IMR-90 (cell line): Measurements from ENCODE around the gene KCNJ1. TPM values are rescaled to one million over a fixed set of nuclear protein-coding genes. Genes with fewer than 3 reads are reported as not detected.

Experiments
- ATAC-seq: fragments of 200-7000 bp; cut with Tn5 transposase; 2 replicates; pipeline ENCODE4 v1.9.1; 2020; ENCODE audit warnings: low read depth, mild to moderate bottlenecking, moderate library complexity
- BruUV-seq: library from RNA; stranded (reverse); fragments of 400-500 nt; replicated peaks from 2 replicates; lab custom pipeline; 2021; lab: Mats Ljungman, UMichigan
- CTCF ChIA-PET: fragments of 300-600 bp; formaldehyde crosslinking; extraction: SDS; loops from one replicate; lab custom pipeline; 2021; ENCODE audit warnings: antibody characterized with exemption; lab: Yijun Ruan, JAX
- POLR2A ChIA-PET: fragments of 300-600 bp; sonication (Branson Sonifier 250); formaldehyde crosslinking; loops from one replicate; lab custom pipeline; 2022; ENCODE audit warnings: antibody characterized with exemption; ENCODE audit not compliant: unreplicated experiment; lab: Charles Lee
- DNase-seq: peaks from one replicate; pipeline ENCODE4 v3.0.0; 2013
- H2AFZ ChIP-seq: replicated peaks from 2 replicates; pipeline ENCODE3; 2013; ENCODE audit warnings: low read length, mild to moderate bottlenecking; ENCODE audit not compliant: poor library complexity
- H2AK5ac ChIP-seq: 2 replicates; pipeline ENCODE4 v1.6.1; 2013; ENCODE audit warnings: low read depth, low read length, inconsistent platforms
- H2AK9ac ChIP-seq: replicated peaks from 2 replicates; pipeline ENCODE3; 2013; ENCODE audit warnings: mild to moderate bottlenecking, low read depth, low read length, moderate library complexity; ENCODE audit not compliant: poor library complexity
- H2BK120ac ChIP-seq: 2 replicates; pipeline ENCODE4 v1.6.1; 2013; ENCODE audit warnings: low read depth, low read length, inconsistent platforms
- H2BK15ac ChIP-seq: 3 replicates; pipeline ENCODE4 v1.6.1; 2013; ENCODE audit warnings: low read depth, low read length, inconsistent platforms
- H2BK20ac ChIP-seq: 2 replicates; pipeline ENCODE4 v1.6.1; 2013; ENCODE audit warnings: low read depth, mild to moderate bottlenecking, inconsistent platforms, low read length, moderate library complexity
- H2BK5ac ChIP-seq: 2 replicates; pipeline ENCODE4 v1.6.1; 2013; ENCODE audit warnings: mild to moderate bottlenecking, low read depth, low read length, inconsistent platforms; ENCODE audit not compliant: poor library complexity, severe bottlenecking
- H3K14ac ChIP-seq: replicated peaks from 2 replicates; pipeline ENCODE4 v1.6.1; 2013; ENCODE audit warnings: low read depth, low read length, inconsistent platforms
- H3K18ac ChIP-seq: 2 replicates; pipeline ENCODE4 v1.6.1; 2013; ENCODE audit warnings: low read depth, low read length, control low read depth
- H3K23ac ChIP-seq: 2 replicates; pipeline ENCODE4 v1.6.1; 2013; ENCODE audit warnings: low read depth, low read length, inconsistent platforms
- H3K27ac ChIP-seq: 2 replicates; pipeline ENCODE4 v1.5.1; 2013; ENCODE audit warnings: mild to moderate bottlenecking, control low read depth, low read length; ENCODE audit not compliant: insufficient read depth
- H3K27me3 ChIP-seq: 2 replicates; pipeline ENCODE4 v1.6.1; 2013; ENCODE audit warnings: low read length; ENCODE audit not compliant: control insufficient read depth, insufficient read depth
- H3K36me3 ChIP-seq: 2 replicates; pipeline ENCODE4 v1.6.1; 2013; ENCODE audit warnings: low read length, mixed read lengths; ENCODE audit not compliant: control insufficient read depth, insufficient read depth
- H3K4ac ChIP-seq: 2 replicates; pipeline ENCODE4 v1.6.1; 2013; ENCODE audit warnings: low read depth, low read length, inconsistent platforms
- H3K4me1 ChIP-seq: 2 replicates; pipeline ENCODE4 v1.6.1; 2013; ENCODE audit warnings: low read length, mixed read lengths; ENCODE audit not compliant: control insufficient read depth, insufficient read depth
- H3K4me2 ChIP-seq: 2 replicates; pipeline ENCODE4 v1.6.1; 2013; ENCODE audit warnings: low read depth, mild to moderate bottlenecking, control low read depth, low read length, moderate library complexity
- H3K4me3 ChIP-seq: 2 replicates; pipeline ENCODE4 v1.5.1; 2013; ENCODE audit warnings: low read depth, mild to moderate bottlenecking, control low read depth, low read length, moderate library complexity; ENCODE audit not compliant: insufficient read depth
- H3K56ac ChIP-seq: 2 replicates; pipeline ENCODE4 v1.6.1; 2013; ENCODE audit warnings: low read length, inconsistent platforms; ENCODE audit not compliant: insufficient read depth; ENCODE audit errors: extremely low read depth
- H3K79me1 ChIP-seq, 2 experiments: 2 replicates each; pipeline ENCODE4 v1.6.1; 2013; ENCODE audit warnings: low read length in 2 of 2, inconsistent platforms in 1 of 2, low read depth in 1 of 2
- H3K9ac ChIP-seq: 2 replicates; pipeline ENCODE4 v1.6.1; 2013; ENCODE audit warnings: low read depth, low read length, control low read depth
- H3K9me1 ChIP-seq: 2 replicates; pipeline ENCODE4 v1.6.1; 2013; ENCODE audit warnings: low read length, inconsistent platforms; ENCODE audit not compliant: insufficient read depth
- H3K9me3 ChIP-seq: 2 replicates; pipeline ENCODE4 v1.6.1; 2013; ENCODE audit warnings: low read length; ENCODE audit not compliant: control insufficient read depth, insufficient read depth
- H4K20me1 ChIP-seq: 2 replicates; pipeline ENCODE4 v1.6.1; 2013; ENCODE audit warnings: low read length, inconsistent platforms; ENCODE audit not compliant: insufficient read depth
- H4K5ac ChIP-seq: 2 replicates; pipeline ENCODE4 v1.6.1; 2013; ENCODE audit warnings: mild to moderate bottlenecking, low read depth, low read length, control low read depth
- H4K8ac ChIP-seq, 2 experiments: 2 replicates each; pipeline ENCODE4 v1.6.1; 2013; ENCODE audit warnings: low read depth in 2 of 2, low read length in 2 of 2, control low read depth in 1 of 2, inconsistent platforms in 1 of 2
- H4K91ac ChIP-seq: 2 replicates; pipeline ENCODE4 v1.6.1; 2013; ENCODE audit warnings: low read depth, low read length, inconsistent platforms; ENCODE audit not compliant: insufficient read depth
- NFE2L2 ChIP-seq: fragments of 150-350 bp; IDR thresholded peaks from 2 replicates; pipeline ENCODE4 v1.6.1; 2016; ENCODE audit warnings: low read depth, mild to moderate bottlenecking, low read length
- WGBS, 2 experiments: methylation state at CpG; one replicate each; pipeline versions ENCODE4 v1.1.5 to v1.1.7; 2013; ENCODE audit warnings: missing lambda C conversion rate in 2 of 2; ENCODE audit not compliant: insufficient read length in 1 of 2; ENCODE audit errors: extremely low coverage in 2 of 2; 5-methylcytosine and 5-hydroxymethylcytosine counted together
- dilution Hi-C: fragments of 300-500 bp; cut with HindIII; formaldehyde crosslinking; loops from one replicate; pipeline ENCODE4 v1.14.3; 2018; ENCODE audit warnings: low sequenced_read_pairs; ENCODE audit not compliant: unreplicated experiment
- in situ Hi-C: fragments of 300-500 bp; cut with MboI; formaldehyde crosslinking; loops from 3 replicates; pipeline ENCODE4 v1.14.3; 2019; ENCODE audit warnings: low sequenced_read_pairs, inconsistent platforms, mixed read lengths
- intact Hi-C: fragments of 100-400 bp; cut with micrococcal nuclease; formaldehyde crosslinking; loops from 2 replicates; pipeline ENCODE4 v1.10.0; 2022
- polyA plus RNA-seq, 3 experiments: library from polyadenylated mRNA; depleted of rRNA; stranded (reverse); fragments of >200 nt; gene quantifications; 2 replicates each; pipeline ENCODE4 v1.2.3, GENCODE V29; 2012; ENCODE audit warnings: low replicate concordance in 1 of 3
- total RNA-seq: library from RNA; depleted of rRNA; stranded (reverse); fragments of >200 nt; gene quantifications from 2 replicates; pipeline ENCODE4 v1.2.3, GENCODE V29; 2012

The KCNJ1 gene
- total and polyA plus RNA-seq, 2 of the 4 experiments (the other 2 are of a cell fraction) = not detected

DNA sequence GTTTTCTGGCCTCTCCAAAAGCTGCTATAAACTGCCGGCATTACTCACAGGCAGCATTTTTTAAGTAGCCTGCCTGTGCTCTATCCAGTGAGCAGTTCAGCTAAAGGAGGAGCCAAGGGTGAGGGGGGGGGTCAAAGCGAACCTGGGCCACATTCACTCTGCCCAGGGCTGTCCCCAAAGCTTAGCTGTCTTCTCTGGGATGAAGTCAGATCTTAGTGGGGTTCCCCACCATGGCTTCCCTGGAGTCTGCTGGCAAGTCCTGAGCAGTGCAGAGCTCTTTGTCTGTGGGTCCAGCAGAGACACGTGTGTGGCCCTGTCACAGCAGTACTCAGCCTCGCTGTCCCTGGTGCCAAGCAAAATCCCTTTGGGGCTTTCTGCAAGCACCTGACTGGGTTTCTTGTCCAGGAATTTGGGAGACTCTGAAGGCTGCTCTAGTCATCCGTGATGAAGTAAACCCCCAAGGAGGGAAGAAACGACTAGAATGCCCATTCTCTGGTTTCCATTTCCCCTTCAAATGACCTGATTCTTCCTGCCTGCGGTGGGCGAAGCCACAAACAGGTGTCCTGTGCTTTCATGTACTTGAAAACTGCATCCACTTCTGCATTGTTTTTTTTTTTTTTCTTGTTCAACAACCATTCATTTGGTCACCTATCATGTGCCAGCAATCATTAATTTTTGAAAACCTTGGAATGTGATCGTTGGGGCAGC is 26.6 kb upstream of the KCNJ1 start:
- no peak for TF ChIP-seq NFE2L2
- WGBS, 2 experiments = 79% methylated on average over 5 of the region's 9 CpGs; no CpG with 5 or more reads in 1 of the 2 experiments
- Histone ChIP-seq H2BK120ac (no peak overlapping the region), H3K56ac (no peak overlapping the region), H3K27ac (no peak overlapping the region), H3K36me3 (no peaks in the 10 kb centered on the region), H2AK5ac (no peak overlapping the region), H4K91ac (no peak overlapping the region), H2BK5ac (no peak overlapping the region), H2AFZ (no peak overlapping the region), H2BK20ac (no peak overlapping the region), H3K9me1 (no peaks in the 10 kb centered on the region), H3K27me3 (peaks cover 35% of the 10 kb centered on the region), H3K23ac (no peak overlapping the region), H2AK9ac (no peak overlapping the region), H2BK15ac (no peak overlapping the region), H3K4me2 (no peak overlapping the region), H3K18ac (no peak overlapping the region), H3K4me3 (no peak overlapping the region), H4K20me1 (no peaks in the 10 kb centered on the region), H3K14ac (no peak overlapping the region), H4K5ac (no peak overlapping the region), H3K9ac (no peak overlapping the region), H3K4me1 (0 out of 2 replicates have a peak, but pooled peaks cover 1% of the 10 kb centered on the region), H4K8ac (no peak overlapping the region), H3K4ac (no peak overlapping the region), H3K9me3 (no peaks in the 10 kb centered on the region), H3K79me1 (no peaks in the 10 kb centered on the region)
- ChIA-PET CTCF (interaction anchor here (2.2 kb wide), 1 partner anchor 63 kb away, joined by 10 read pairs; no protein-coding TSS in a partner anchor), POLR2A (no interaction called here)
- in situ Hi-C loops (no loop called here), dilution Hi-C loops (no loop called here), intact Hi-C loops (no loop called here)
- no peak for ATAC-seq
- no TSS peak for BruUV-seq
- no peak for DNase-seq
